GM23338 (cell line): ENCODE measurements around the gene TMEM63B. TPM values are rescaled to one million over a fixed set of nuclear protein-coding genes. Genes with fewer than 3 reads are reported as not detected.
A peak's percentile ranks its signal among the peaks of the same experiment; 100 is the strongest.

ENCODE experiments used
- ATAC-seq: fragments of 200-7000 bp; cut with Tn5 transposase; 3 replicates; pipeline ENCODE4 v1.9.1; 2020
- DNase-seq: peaks from one replicate; pipeline ENCODE4 v3.0.0-alpha.2; 2015; ENCODE audit warnings: low spot score
- H2AFZ ChIP-seq: fragments of 200-600 bp; sonication (generic); 2 replicates; pipeline ENCODE4 v1.8.0; 2016; ENCODE audit warnings: antibody characterized with exemption, mild to moderate bottlenecking, moderate library complexity
- H3F3A ChIP-seq: fragments of 200-600 bp; sonication (generic); replicated peaks from 2 replicates; pipeline ENCODE4 v1.8.0; 2017; ENCODE audit warnings: antibody characterized with exemption, mixed run types, low read depth
- H3K27ac ChIP-seq: fragments of 200-600 bp; sonication (generic); 2 replicates; pipeline ENCODE4 v1.6.1; 2016; ENCODE audit warnings: low read depth
- H3K27me3 ChIP-seq: fragments of 200-600 bp; sonication (generic); 2 replicates; pipeline ENCODE4 v1.8.0; 2016; ENCODE audit warnings: mild to moderate bottlenecking, mixed run types, moderate library complexity; ENCODE audit not compliant: insufficient read depth
- H3K36me3 ChIP-seq: fragments of 200-600 bp; sonication (generic); 2 replicates; pipeline ENCODE4 v1.8.0; 2016; ENCODE audit warnings: mild to moderate bottlenecking; ENCODE audit not compliant: insufficient read depth
- H3K4me1 ChIP-seq: fragments of 200-600 bp; sonication (generic); 2 replicates; pipeline ENCODE4 v1.8.0; 2016; ENCODE audit warnings: mild to moderate bottlenecking, moderate library complexity; ENCODE audit not compliant: insufficient read depth
- H3K4me2 ChIP-seq: fragments of 200-600 bp; sonication (generic); 2 replicates; pipeline ENCODE4 v1.7.1; 2017; ENCODE audit warnings: mixed run types
- H3K4me3 ChIP-seq: fragments of 200-600 bp; sonication (generic); 2 replicates; pipeline ENCODE4 v1.6.1; 2016; ENCODE audit warnings: mixed run types
- H3K79me2 ChIP-seq: fragments of 200-600 bp; sonication (generic); replicated peaks from 2 replicates; pipeline ENCODE4 v1.8.0; 2017; ENCODE audit warnings: mild to moderate bottlenecking; ENCODE audit not compliant: insufficient read depth
- H3K9me2 ChIP-seq: fragments of 200-600 bp; sonication (generic); 2 replicates; pipeline ENCODE4 v1.8.0; 2017; ENCODE audit not compliant: insufficient read depth
- H4K20me1 ChIP-seq: fragments of 200-600 bp; sonication (generic); replicated peaks from 2 replicates; pipeline ENCODE4 v1.8.0; 2017; ENCODE audit warnings: mild to moderate bottlenecking; ENCODE audit not compliant: insufficient read depth
- H3K27ac Mint-ChIP-seq: 2 replicates; pipeline ENCODE4 v1.8.0; 2020; ENCODE audit warnings: inconsistent platforms, mild to moderate bottlenecking, moderate library complexity, mixed read lengths
- H3K27me3 Mint-ChIP-seq: 3 replicates; pipeline ENCODE4 v1.8.0; 2022; ENCODE audit warnings: low read depth, mild to moderate bottlenecking, moderate library complexity, mixed read lengths, inconsistent platforms; ENCODE audit not compliant: insufficient read depth, poor library complexity
- H3K36me3 Mint-ChIP-seq: 3 replicates; pipeline ENCODE4 v1.8.0; 2021; ENCODE audit warnings: low read depth, mild to moderate bottlenecking, inconsistent platforms, moderate library complexity, mixed read lengths
- H3K4me1 Mint-ChIP-seq: 3 replicates; pipeline ENCODE4 v1.8.0; 2020; ENCODE audit warnings: mild to moderate bottlenecking, inconsistent platforms, mixed read lengths
- H3K4me3 Mint-ChIP-seq: 3 replicates; pipeline ENCODE4 v1.8.0; 2021; ENCODE audit warnings: moderate library complexity, mild to moderate bottlenecking, inconsistent platforms, mixed read lengths
- H3K9me3 Mint-ChIP-seq: 3 replicates; pipeline ENCODE4 v1.8.0; 2020; ENCODE audit warnings: moderate library complexity, mild to moderate bottlenecking, inconsistent platforms, mixed read lengths
- CREB1 ChIP-seq: fragments of 250-450 bp; sonication (Bioruptor Pico); IDR thresholded peaks from 2 replicates; pipeline ENCODE4 v1.5.0; 2020; ENCODE audit warnings: low read depth, mild to moderate bottlenecking, moderate library complexity
- CTCF ChIP-seq, 2 experiments: fragments of 200-600 bp in 1 of 2; sonication (generic) in 1 of 2; conservative IDR thresholded peaks; 2 replicates each; pipeline versions ENCODE4 v1.5.1 to v1.6.1; 2016 to 2017; ENCODE audit warnings: antibody characterized with exemption in 2 of 2, low read depth in 2 of 2, mild to moderate bottlenecking in 2 of 2, moderate library complexity in 1 of 2
- EZH2 ChIP-seq: fragments of 200-600 bp; sonication (generic); IDR thresholded peaks from one replicate; pipeline ENCODE4 v1.8.0; 2017; ENCODE audit warnings: antibody characterized with exemption, mild to moderate bottlenecking, low read depth; ENCODE audit not compliant: unreplicated experiment
- EZH2phosphoT487 ChIP-seq: fragments of 200-600 bp; sonication (generic); IDR thresholded peaks from one replicate; pipeline ENCODE4 v1.8.1; 2018; ENCODE audit warnings: antibody characterized with exemption; ENCODE audit not compliant: unreplicated experiment
- JUNB ChIP-seq: IDR thresholded peaks from one replicate; pipeline ENCODE4 v1.6.1; 2016; ENCODE audit warnings: antibody characterized with exemption; ENCODE audit not compliant: unreplicated experiment
- NANOG ChIP-seq: IDR thresholded peaks from 2 replicates; pipeline ENCODE4 v1.6.1; 2016; ENCODE audit warnings: antibody characterized with exemption, borderline replicate concordance
- POLR2AphosphoS5 ChIP-seq: IDR thresholded peaks from 2 replicates; pipeline ENCODE4 v1.6.1; 2016; ENCODE audit warnings: antibody characterized with exemption, low read depth
- STAT1 ChIP-seq: IDR thresholded peaks from one replicate; pipeline ENCODE4 v1.6.1; 2016; ENCODE audit warnings: antibody characterized with exemption; ENCODE audit not compliant: unreplicated experiment
- ZNF114 ChIP-seq: fragments of 250-450 bp; sonication (Bioruptor Pico); IDR thresholded peaks from 2 replicates; pipeline ENCODE4 v1.5.0; 2020; ENCODE audit warnings: mild to moderate bottlenecking, moderate library complexity
- ZNF331 ChIP-seq: fragments of 250-450 bp; sonication (Bioruptor Pico); IDR thresholded peaks from 2 replicates; pipeline ENCODE4 v1.5.0; 2020; ENCODE audit warnings: low read depth, mild to moderate bottlenecking, moderate library complexity
- polyA plus RNA-seq: library from polyadenylated mRNA; unstranded; fragments of >200 nt; fragmentation: Nextera tagmentation; extraction: Ambion mirVana; gene quantifications from 2 replicates; pipeline ENCODE4 v1.2.1, GENCODE V29; 2016
- total RNA-seq: library from RNA; depleted of rRNA; stranded (reverse); fragments of >200 nt; shearing (Covaris generic); gene quantifications from 2 replicates; pipeline ENCODE4 v1.2.3, GENCODE V29; 2014
- TF ChIP-seq, protein P1 (sequence below): IDR thresholded peaks from 2 replicates; pipeline ENCODE4 v1.6.1; 2016; ENCODE audit warnings: antibody characterized with exemption
- TF ChIP-seq, protein P2 (sequence below): fragments of 250-450 bp; sonication (Bioruptor Pico); IDR thresholded peaks from 2 replicates; pipeline ENCODE4 v1.5.0; 2020; ENCODE audit warnings: mild to moderate bottlenecking, moderate library complexity
- TF ChIP-seq, protein P3 (sequence below): IDR thresholded peaks from one replicate; pipeline ENCODE4 v1.6.1; 2018; ENCODE audit warnings: antibody characterized with exemption; ENCODE audit not compliant: unreplicated experiment

The TMEM63B gene
- total and polyA plus RNA-seq, 2 experiments from 2014 or later, result 10.1 to 36.0 TPM

- no peaks in the 10 kb centered on the region for H3K9me3 Mint-ChIP-seq
- TF ChIP-seq JUNB, result no peak
- no peak for TF ChIP-seq ZNF114 (CRISPR knock-in tag)
- TF ChIP-seq EZH2, result no peak
- TF ChIP-seq STAT1, result no peak
- no peak for TF ChIP-seq NANOG
- TF ChIP-seq, protein P1, sequence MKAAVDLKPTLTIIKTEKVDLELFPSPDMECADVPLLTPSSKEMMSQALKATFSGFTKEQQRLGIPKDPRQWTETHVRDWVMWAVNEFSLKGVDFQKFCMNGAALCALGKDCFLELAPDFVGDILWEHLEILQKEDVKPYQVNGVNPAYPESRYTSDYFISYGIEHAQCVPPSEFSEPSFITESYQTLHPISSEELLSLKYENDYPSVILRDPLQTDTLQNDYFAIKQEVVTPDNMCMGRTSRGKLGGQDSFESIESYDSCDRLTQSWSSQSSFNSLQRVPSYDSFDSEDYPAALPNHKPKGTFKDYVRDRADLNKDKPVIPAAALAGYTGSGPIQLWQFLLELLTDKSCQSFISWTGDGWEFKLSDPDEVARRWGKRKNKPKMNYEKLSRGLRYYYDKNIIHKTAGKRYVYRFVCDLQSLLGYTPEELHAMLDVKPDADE, result no peak
- TF ChIP-seq ZNF331, result no peak
- TF ChIP-seq, protein P2, sequence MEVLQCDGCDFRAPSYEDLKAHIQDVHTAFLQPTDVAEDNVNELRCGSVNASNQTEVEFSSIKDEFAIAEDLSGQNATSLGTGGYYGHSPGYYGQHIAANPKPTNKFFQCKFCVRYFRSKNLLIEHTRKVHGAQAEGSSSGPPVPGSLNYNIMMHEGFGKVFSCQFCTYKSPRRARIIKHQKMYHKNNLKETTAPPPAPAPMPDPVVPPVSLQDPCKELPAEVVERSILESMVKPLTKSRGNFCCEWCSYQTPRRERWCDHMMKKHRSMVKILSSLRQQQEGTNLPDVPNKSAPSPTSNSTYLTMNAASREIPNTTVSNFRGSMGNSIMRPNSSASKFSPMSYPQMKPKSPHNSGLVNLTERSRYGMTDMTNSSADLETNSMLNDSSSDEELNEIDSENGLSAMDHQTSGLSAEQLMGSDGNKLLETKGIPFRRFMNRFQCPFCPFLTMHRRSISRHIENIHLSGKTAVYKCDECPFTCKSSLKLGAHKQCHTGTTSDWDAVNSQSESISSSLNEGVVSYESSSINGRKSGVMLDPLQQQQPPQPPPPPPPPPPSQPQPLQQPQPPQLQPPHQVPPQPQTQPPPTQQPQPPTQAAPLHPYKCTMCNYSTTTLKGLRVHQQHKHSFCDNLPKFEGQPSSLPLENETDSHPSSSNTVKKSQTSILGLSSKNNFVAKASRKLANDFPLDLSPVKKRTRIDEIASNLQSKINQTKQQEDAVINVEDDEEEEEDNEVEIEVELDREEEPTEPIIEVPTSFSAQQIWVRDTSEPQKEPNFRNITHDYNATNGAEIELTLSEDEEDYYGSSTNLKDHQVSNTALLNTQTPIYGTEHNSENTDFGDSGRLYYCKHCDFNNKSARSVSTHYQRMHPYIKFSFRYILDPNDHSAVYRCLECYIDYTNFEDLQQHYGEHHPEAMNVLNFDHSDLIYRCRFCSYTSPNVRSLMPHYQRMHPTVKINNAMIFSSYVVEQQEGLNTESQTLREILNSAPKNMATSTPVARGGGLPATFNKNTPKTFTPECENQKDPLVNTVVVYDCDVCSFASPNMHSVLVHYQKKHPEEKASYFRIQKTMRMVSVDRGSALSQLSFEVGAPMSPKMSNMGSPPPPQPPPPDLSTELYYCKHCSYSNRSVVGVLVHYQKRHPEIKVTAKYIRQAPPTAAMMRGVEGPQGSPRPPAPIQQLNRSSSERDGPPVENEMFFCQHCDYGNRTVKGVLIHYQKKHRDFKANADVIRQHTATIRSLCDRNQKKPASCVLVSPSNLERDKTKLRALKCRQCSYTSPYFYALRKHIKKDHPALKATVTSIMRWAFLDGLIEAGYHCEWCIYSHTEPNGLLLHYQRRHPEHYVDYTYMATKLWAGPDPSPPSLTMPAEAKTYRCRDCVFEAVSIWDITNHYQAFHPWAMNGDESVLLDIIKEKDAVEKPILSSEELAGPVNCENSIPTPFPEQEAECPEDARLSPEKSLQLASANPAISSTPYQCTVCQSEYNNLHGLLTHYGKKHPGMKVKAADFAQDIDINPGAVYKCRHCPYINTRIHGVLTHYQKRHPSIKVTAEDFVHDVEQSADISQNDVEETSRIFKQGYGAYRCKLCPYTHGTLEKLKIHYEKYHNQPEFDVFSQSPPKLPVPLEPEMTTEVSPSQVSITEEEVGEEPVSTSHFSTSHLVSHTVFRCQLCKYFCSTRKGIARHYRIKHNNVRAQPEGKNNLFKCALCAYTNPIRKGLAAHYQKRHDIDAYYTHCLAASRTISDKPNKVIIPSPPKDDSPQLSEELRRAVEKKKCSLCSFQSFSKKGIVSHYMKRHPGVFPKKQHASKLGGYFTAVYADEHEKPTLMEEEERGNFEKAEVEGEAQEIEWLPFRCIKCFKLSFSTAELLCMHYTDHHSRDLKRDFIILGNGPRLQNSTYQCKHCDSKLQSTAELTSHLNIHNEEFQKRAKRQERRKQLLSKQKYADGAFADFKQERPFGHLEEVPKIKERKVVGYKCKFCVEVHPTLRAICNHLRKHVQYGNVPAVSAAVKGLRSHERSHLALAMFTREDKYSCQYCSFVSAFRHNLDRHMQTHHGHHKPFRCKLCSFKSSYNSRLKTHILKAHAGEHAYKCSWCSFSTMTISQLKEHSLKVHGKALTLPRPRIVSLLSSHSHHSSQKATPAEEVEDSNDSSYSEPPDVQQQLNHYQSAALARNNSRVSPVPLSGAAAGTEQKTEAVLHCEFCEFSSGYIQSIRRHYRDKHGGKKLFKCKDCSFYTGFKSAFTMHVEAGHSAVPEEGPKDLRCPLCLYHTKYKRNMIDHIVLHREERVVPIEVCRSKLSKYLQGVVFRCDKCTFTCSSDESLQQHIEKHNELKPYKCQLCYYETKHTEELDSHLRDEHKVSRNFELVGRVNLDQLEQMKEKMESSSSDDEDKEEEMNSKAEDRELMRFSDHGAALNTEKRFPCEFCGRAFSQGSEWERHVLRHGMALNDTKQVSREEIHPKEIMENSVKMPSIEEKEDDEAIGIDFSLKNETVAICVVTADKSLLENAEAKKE (CRISPR knock-in tag), result no peak
- no peak for TF ChIP-seq CTCF (conservative IDR thresholded peaks at IDR 0.05; ENCODE audit: low read depth in 2 of 2)
- TF ChIP-seq EZH2phosphoT487, result no peak
- no peak for TF ChIP-seq CREB1
- TF ChIP-seq POLR2AphosphoS5, result no peak
- TF ChIP-seq, protein P3, sequence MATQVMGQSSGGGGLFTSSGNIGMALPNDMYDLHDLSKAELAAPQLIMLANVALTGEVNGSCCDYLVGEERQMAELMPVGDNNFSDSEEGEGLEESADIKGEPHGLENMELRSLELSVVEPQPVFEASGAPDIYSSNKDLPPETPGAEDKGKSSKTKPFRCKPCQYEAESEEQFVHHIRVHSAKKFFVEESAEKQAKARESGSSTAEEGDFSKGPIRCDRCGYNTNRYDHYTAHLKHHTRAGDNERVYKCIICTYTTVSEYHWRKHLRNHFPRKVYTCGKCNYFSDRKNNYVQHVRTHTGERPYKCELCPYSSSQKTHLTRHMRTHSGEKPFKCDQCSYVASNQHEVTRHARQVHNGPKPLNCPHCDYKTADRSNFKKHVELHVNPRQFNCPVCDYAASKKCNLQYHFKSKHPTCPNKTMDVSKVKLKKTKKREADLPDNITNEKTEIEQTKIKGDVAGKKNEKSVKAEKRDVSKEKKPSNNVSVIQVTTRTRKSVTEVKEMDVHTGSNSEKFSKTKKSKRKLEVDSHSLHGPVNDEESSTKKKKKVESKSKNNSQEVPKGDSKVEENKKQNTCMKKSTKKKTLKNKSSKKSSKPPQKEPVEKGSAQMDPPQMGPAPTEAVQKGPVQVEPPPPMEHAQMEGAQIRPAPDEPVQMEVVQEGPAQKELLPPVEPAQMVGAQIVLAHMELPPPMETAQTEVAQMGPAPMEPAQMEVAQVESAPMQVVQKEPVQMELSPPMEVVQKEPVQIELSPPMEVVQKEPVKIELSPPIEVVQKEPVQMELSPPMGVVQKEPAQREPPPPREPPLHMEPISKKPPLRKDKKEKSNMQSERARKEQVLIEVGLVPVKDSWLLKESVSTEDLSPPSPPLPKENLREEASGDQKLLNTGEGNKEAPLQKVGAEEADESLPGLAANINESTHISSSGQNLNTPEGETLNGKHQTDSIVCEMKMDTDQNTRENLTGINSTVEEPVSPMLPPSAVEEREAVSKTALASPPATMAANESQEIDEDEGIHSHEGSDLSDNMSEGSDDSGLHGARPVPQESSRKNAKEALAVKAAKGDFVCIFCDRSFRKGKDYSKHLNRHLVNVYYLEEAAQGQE, result no peak
- no peaks in the 10 kb centered on the region for H3K79me2 ChIP-seq
- no peak overlapping the region for H3K27ac ChIP-seq
- H3K4me1 Mint-ChIP-seq, result peaks cover 26% of the 10 kb centered on the region
- peaks cover 19% of the 10 kb centered on the region for H3K4me1 ChIP-seq
- ATAC-seq (no peak), DNase-seq (no peak)
- H3K9me2 ChIP-seq, result no peaks in the 10 kb centered on the region
- peaks cover 22% of the 10 kb centered on the region for H3K27me3 Mint-ChIP-seq
- H3K36me3 Mint-ChIP-seq, result no peaks in the 10 kb centered on the region
- no peak overlapping the region for H3K27ac Mint-ChIP-seq
- H3F3A ChIP-seq, result 0 out of 2 replicates have a peak, but pooled peaks cover 2% of the 10 kb centered on the region
- H4K20me1 ChIP-seq, result no peaks in the 10 kb centered on the region
- H3K36me3 ChIP-seq, result no peaks in the 10 kb centered on the region
- peak overlapping the region; percentile 91 for H2AFZ ChIP-seq
- no peak overlapping the region for H3K4me3 Mint-ChIP-seq
- H3K4me3 ChIP-seq, result no peak overlapping the region
- no peak overlapping the region for H3K4me2 ChIP-seq
- no peaks in the 10 kb centered on the region for H3K27me3 ChIP-seq
Measured at GRCh38 chr6:44189257-44189656, 61.9 kb downstream of the TMEM63B start.
